Mesenchymal stem cell (in vitro differentiated cells and primary cell): ENCODE measurements around the gene AACS.
A peak's percentile ranks its signal among the peaks of the same experiment; 100 is the strongest.
"Not testable (repeated sequence)": the region's sequence is repeated elsewhere in the genome, so short reads cannot be mapped to it uniquely, and the experiment has no call there.

ENCODE experiments used
- DNase-seq: peaks from one replicate; pipeline ENCODE4 v3.0.0-alpha.2; 2013
- H2AFZ ChIP-seq: one replicate; pipeline ENCODE4 v1.6.1; 2013; ENCODE audit warnings: low read depth, mild to moderate bottlenecking, control low read depth, inconsistent platforms, low read length, moderate library complexity
- H2AK5ac ChIP-seq: 2 replicates; pipeline ENCODE4 v1.6.1; 2013; ENCODE audit warnings: low read length, moderate library complexity, mild to moderate bottlenecking, inconsistent platforms; ENCODE audit not compliant: severe bottlenecking
- H2BK120ac ChIP-seq: one replicate; pipeline ENCODE4 v1.6.1; 2013; ENCODE audit warnings: low read depth, mild to moderate bottlenecking, inconsistent platforms, low read length, moderate library complexity
- H2BK12ac ChIP-seq, 2 experiments: one replicate each; pipeline ENCODE4 v1.6.1; 2013; ENCODE audit warnings: inconsistent platforms in 2 of 2, low read length in 2 of 2, mild to moderate bottlenecking in 2 of 2, moderate library complexity in 2 of 2, control low read depth in 1 of 2
- H2BK15ac ChIP-seq: one replicate; pipeline ENCODE4 v1.6.1; 2013; ENCODE audit warnings: mild to moderate bottlenecking, low read depth, inconsistent platforms; ENCODE audit not compliant: poor library complexity, severe bottlenecking
- H2BK5ac ChIP-seq: 2 replicates; pipeline ENCODE4 v1.6.1; 2013; ENCODE audit warnings: low read depth, mild to moderate bottlenecking, low read length, control low read depth, inconsistent platforms; ENCODE audit not compliant: poor library complexity, severe bottlenecking
- H3K14ac ChIP-seq, 2 experiments: one replicate each; pipeline ENCODE4 v1.6.1; 2013; ENCODE audit warnings: inconsistent platforms in 2 of 2, low read length in 2 of 2, control low read depth in 1 of 2, mild to moderate bottlenecking in 1 of 2, moderate library complexity in 1 of 2
- H3K18ac ChIP-seq, 2 experiments: one replicate each; pipeline ENCODE4 v1.6.1; 2013; ENCODE audit warnings: inconsistent platforms in 2 of 2, low read length in 2 of 2, control low read depth in 1 of 2, low read depth in 1 of 2, mild to moderate bottlenecking in 1 of 2
- H3K23ac ChIP-seq, 2 experiments: one replicate each; pipeline ENCODE4 v1.6.1; 2013; ENCODE audit warnings: inconsistent platforms in 2 of 2, low read length in 2 of 2, mild to moderate bottlenecking in 2 of 2, moderate library complexity in 2 of 2, control low read depth in 1 of 2
- H3K27ac ChIP-seq: 2 replicates; pipeline ENCODE4 v1.5.1; 2013; ENCODE audit warnings: mild to moderate bottlenecking, moderate library complexity, low read length, control low read depth, inconsistent platforms; ENCODE audit not compliant: poor library complexity, severe bottlenecking
- H3K27me3 ChIP-seq, 2 experiments: 2 replicates each; pipeline versions ENCODE4 v1.6.1 to v1.7.0; 2013; ENCODE audit warnings: low read length in 2 of 2, mild to moderate bottlenecking in 2 of 2, moderate library complexity in 2 of 2, control low read depth in 1 of 2, inconsistent platforms in 1 of 2; ENCODE audit not compliant: control insufficient read depth in 1 of 2, insufficient read depth in 1 of 2
- H3K36me3 ChIP-seq, 2 experiments: 2 replicates each; pipeline versions ENCODE4 v1.6.1 to v1.7.0; 2013; ENCODE audit warnings: low read length in 2 of 2, control low read depth in 1 of 2, inconsistent platforms in 1 of 2, low read depth in 1 of 2, mild to moderate bottlenecking in 1 of 2; ENCODE audit not compliant: insufficient read depth in 2 of 2, control insufficient read depth in 1 of 2
- H3K4ac ChIP-seq, 2 experiments: one replicate each; pipeline ENCODE4 v1.6.1; 2013; ENCODE audit warnings: inconsistent platforms in 2 of 2, low read length in 2 of 2, mild to moderate bottlenecking in 2 of 2, moderate library complexity in 2 of 2, control low read depth in 1 of 2, low read depth in 1 of 2
- H3K4me1 ChIP-seq: 2 replicates; pipeline ENCODE4 v1.6.1; 2013; ENCODE audit warnings: low read depth, low read length, control low read depth; ENCODE audit not compliant: control insufficient read depth, insufficient read depth
- H3K4me2 ChIP-seq: 2 replicates; pipeline ENCODE4 v1.6.1; 2013; ENCODE audit warnings: low read length, mild to moderate bottlenecking, inconsistent platforms; ENCODE audit not compliant: poor library complexity, severe bottlenecking
- H3K4me3 ChIP-seq, 2 experiments: 2 replicates each; pipeline versions ENCODE4 v1.5.1 to v1.7.0; 2013; ENCODE audit warnings: low read length in 2 of 2, mild to moderate bottlenecking in 2 of 2, control low read depth in 1 of 2, low read depth in 1 of 2; ENCODE audit not compliant: insufficient read depth in 1 of 2
- H3K79me1 ChIP-seq: replicated peaks from 2 replicates; pipeline ENCODE4 v1.6.1; 2013; ENCODE audit warnings: mild to moderate bottlenecking, control low read depth, low read length, inconsistent platforms; ENCODE audit not compliant: poor library complexity, severe bottlenecking
- H3K9ac ChIP-seq: 2 replicates; pipeline ENCODE4 v1.7.0; 2013; ENCODE audit warnings: mild to moderate bottlenecking, low read length, moderate library complexity
- H3K9me3 ChIP-seq: 2 replicates; pipeline ENCODE4 v1.7.0; 2013; ENCODE audit warnings: mild to moderate bottlenecking, low read length; ENCODE audit not compliant: control insufficient read depth
- H4K8ac ChIP-seq: one replicate; pipeline ENCODE4 v1.6.1; 2013; ENCODE audit warnings: inconsistent platforms, mild to moderate bottlenecking, low read length, moderate library complexity
- H4K91ac ChIP-seq: one replicate; pipeline ENCODE4 v1.6.1; 2013; ENCODE audit warnings: mild to moderate bottlenecking, low read length, inconsistent platforms
- WGBS: methylation state at CpG from one replicate; pipeline ENCODE4 v1.1.7; 2013; ENCODE audit warnings: mixed read lengths; 5-methylcytosine and 5-hydroxymethylcytosine counted together

The AACS gene

GRCh38 chr12:125105600-125105999, 40.4 kb downstream of the AACS start:
- Histone ChIP-seq H4K8ac (no peak overlapping the region), H3K4me2 (no peak overlapping the region), H3K27ac (no peak overlapping the region), H2BK15ac (no peak overlapping the region), H3K23ac (no peak overlapping the region), H2BK5ac (no peak overlapping the region), H3K9ac (no peak overlapping the region), H3K18ac (no peak overlapping the region), H4K91ac (no peak overlapping the region), H3K14ac (no peak overlapping the region), H2AK5ac (no peak overlapping the region), H3K4ac (no peak overlapping the region), H3K9me3 (no peaks in the 10 kb centered on the region), H2BK120ac (no peak overlapping the region), H3K36me3 (peaks cover 52 to 62% of the 10 kb centered on the region in 2 experiments), H3K27me3 (no peaks in the 10 kb centered on the region), H2BK12ac (no peak overlapping the region), H2AFZ (no peak overlapping the region), H3K79me1 (peaks cover 20% of the 10 kb centered on the region), H3K4me1 (peaks cover 7% of the 10 kb centered on the region), H3K4me3 (no peak overlapping the region)
- DNase-seq: no peak
- 85% methylated on average over 6 of the region's 6 CpGs for WGBS

- no peak overlapping the region for H3K27ac ChIP-seq
- H3K4me3 ChIP-seq: no peak overlapping the region
- H3K79me1 ChIP-seq: peaks cover 10% of the 10 kb centered on the region
- peaks cover 46 to 61% of the 10 kb centered on the region in 2 experiments for H3K36me3 ChIP-seq
- H3K9me3 ChIP-seq: no peaks in the 10 kb centered on the region
- no peak overlapping the region for H3K23ac ChIP-seq
- no peak overlapping the region for H3K9ac ChIP-seq
- H2BK5ac ChIP-seq: no peak overlapping the region
- H2BK15ac ChIP-seq: no peak overlapping the region
- H4K91ac ChIP-seq: no peak overlapping the region
- 94% methylated on average over 13 of the region's 14 CpGs for WGBS
- H2BK120ac ChIP-seq: no peak overlapping the region
- H3K14ac ChIP-seq: no peak overlapping the region
- H4K8ac ChIP-seq: no peak overlapping the region
- H3K27me3 ChIP-seq: no peaks in the 10 kb centered on the region
- no peak overlapping the region for H2BK12ac ChIP-seq
- peak; percentile 11 for DNase-seq
- H3K4me1 ChIP-seq: peaks cover 1% of the 10 kb centered on the region
- H2AFZ ChIP-seq: no peak overlapping the region
- no peak overlapping the region for H2AK5ac ChIP-seq
- no peak overlapping the region for H3K18ac ChIP-seq
- no peak overlapping the region for H3K4me2 ChIP-seq
- H3K4ac ChIP-seq: no peak overlapping the region
Measured at GRCh38 chr12:125110641-125111360, 45.6 kb downstream of the AACS start.

GRCh38 chr12:125111403-125111802, 46.2 kb downstream of the AACS start:
- Histone ChIP-seq H3K79me1 (peaks cover 8% of the 10 kb centered on the region), H4K8ac (no peak overlapping the region), H3K4ac (no peak overlapping the region), H3K4me1 (peaks cover 1% of the 10 kb centered on the region), H3K27me3 (no peaks in the 10 kb centered on the region), H3K4me2 (no peak overlapping the region), H2BK12ac (no peak overlapping the region), H2BK120ac (no peak overlapping the region), H3K36me3 (peaks cover 46 to 64% of the 10 kb centered on the region in 2 experiments), H3K14ac (no peak overlapping the region), H2AFZ (no peak overlapping the region), H3K27ac (no peak overlapping the region), H2BK15ac (no peak overlapping the region), H3K4me3 (no peak overlapping the region), H4K91ac (no peak overlapping the region), H2AK5ac (no peak overlapping the region), H3K18ac (no peak overlapping the region), H3K9ac (no peak overlapping the region), H3K23ac (no peak overlapping the region), H2BK5ac (no peak overlapping the region), H3K9me3 (no peaks in the 10 kb centered on the region)
- no peak for DNase-seq
- WGBS: 89% methylated on average over 2 of the region's 3 CpGs

GRCh38 chr12:125112614-125113013, 47.4 kb downstream of the AACS start:
- not testable (repeated sequence) for H3K4ac ChIP-seq, DNase-seq, H4K8ac ChIP-seq, H2AK5ac ChIP-seq, H3K23ac ChIP-seq, H3K4me2 ChIP-seq, H2BK120ac ChIP-seq, H3K18ac ChIP-seq, H2AFZ ChIP-seq, H3K14ac ChIP-seq, H3K4me3 ChIP-seq, H3K27me3 ChIP-seq, H3K79me1 ChIP-seq, H3K27ac ChIP-seq, H2BK5ac ChIP-seq, H2BK15ac ChIP-seq, H3K4me1 ChIP-seq, H4K91ac ChIP-seq, H3K9ac ChIP-seq, H3K9me3 ChIP-seq, H2BK12ac ChIP-seq
- WGBS: 96% methylated on average over 5 of the region's 6 CpGs
- H3K36me3 ChIP-seq: peaks cover 37 to 58% of the 10 kb centered on the region in 2 experiments
